BLaER1 treated with 17β-estradiol and CSF1 and Interleukin-3, amounts not matched to agents 10 nM and 100 nM (cell line): Measurements from ENCODE around the gene IGSF6.
"Not testable (repeated sequence)": the region's sequence is repeated elsewhere in the genome, so short reads cannot be mapped to it uniquely, and the experiment has no call there.

Experiments used
- H3K27ac ChIP-seq, 11 experiments: shearing (Covaris generic); formaldehyde crosslinking; 2 replicates each; pipeline ENCODE4 v1.8.1; 2022
- H3K27me3 ChIP-seq, 11 experiments: shearing (Covaris generic); formaldehyde crosslinking; 2 replicates each; pipeline ENCODE4 v1.8.1; 2022
- H3K36me3 ChIP-seq, 11 experiments: shearing (Covaris generic); formaldehyde crosslinking; 2 replicates each; pipeline ENCODE4 v1.8.1; 2022
- H3K4me1 ChIP-seq, 10 experiments: shearing (Covaris generic); formaldehyde crosslinking; 2 replicates each; pipeline ENCODE4 v1.8.1; 2022
- H3K4me2 ChIP-seq, 11 experiments: shearing (Covaris generic); formaldehyde crosslinking; 2 replicates each; pipeline ENCODE4 v1.8.1; 2022
- H3K4me3 ChIP-seq, 10 experiments: shearing (Covaris generic); formaldehyde crosslinking; 2 replicates each; pipeline ENCODE4 v1.8.1; 2022
- H3K9ac ChIP-seq, 11 experiments: shearing (Covaris generic); formaldehyde crosslinking; 2 replicates each; pipeline ENCODE4 v1.8.1; 2022
- H3K9me3 ChIP-seq, 11 experiments: shearing (Covaris generic); formaldehyde crosslinking; replicated peaks in 1 of 11; 2 replicates each; pipeline ENCODE4 v1.8.1; 2022
- H4K20me1 ChIP-seq, 11 experiments: shearing (Covaris generic); formaldehyde crosslinking; 2 replicates each; pipeline ENCODE4 v1.8.1; 2022
- Cebpa-rat ChIP-seq, 11 experiments: shearing (Covaris generic); IDR thresholded peaks; 2 replicates each; pipeline ENCODE4 v1.8.1; 2022

Gene IGSF6, protein sequence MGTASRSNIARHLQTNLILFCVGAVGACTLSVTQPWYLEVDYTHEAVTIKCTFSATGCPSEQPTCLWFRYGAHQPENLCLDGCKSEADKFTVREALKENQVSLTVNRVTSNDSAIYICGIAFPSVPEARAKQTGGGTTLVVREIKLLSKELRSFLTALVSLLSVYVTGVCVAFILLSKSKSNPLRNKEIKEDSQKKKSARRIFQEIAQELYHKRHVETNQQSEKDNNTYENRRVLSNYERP

DNA sequence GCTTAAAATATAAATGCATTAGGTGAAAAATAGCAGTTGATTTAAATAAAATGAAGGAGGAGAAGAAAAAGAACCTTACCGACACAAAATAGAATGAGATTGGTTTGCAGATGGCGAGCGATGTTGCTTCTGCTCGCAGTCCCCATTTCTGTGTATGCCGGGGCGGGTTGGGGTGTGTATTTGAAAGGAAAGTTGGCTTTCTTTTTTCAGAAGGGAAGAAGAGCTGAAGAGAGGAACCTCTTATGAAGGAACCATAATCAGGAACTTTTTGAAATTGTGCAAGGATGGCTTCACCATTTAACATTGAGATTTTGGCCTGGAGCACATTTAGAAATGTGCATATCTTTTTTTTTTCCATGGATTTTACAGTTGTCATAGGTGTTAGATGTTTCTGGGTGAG is at the start of gene IGSF6:
TSS of gene IGSF6 (minus strand) at position 156 of the 400 bp plus-strand sequence. CDS start at position 146, 10 bp downstream.
- Histone ChIP-seq H3K4me1 (peaks cover 72 to 100% (median 94%) of the 10 kb centered on the region in 10 experiments), H3K9ac (peak within 1 kb of the TSS in 9 of 11 experiments; percentile 50 to 85 (median 68); a peak in 16 of 22 replicates), H4K20me1 (peaks cover 0 to 37% (median 9%) of the 10 kb centered on the region in 11 experiments; a peak in 11 of 22 replicates), H3K36me3 (peaks cover 41 to 92% (median 79%) of the 10 kb centered on the region in 11 experiments), H3K9me3 (peaks cover 0 to 28% (median 0%) of the 10 kb centered on the region in 11 experiments; a peak in 7 of 22 replicates), H3K27me3 (no peaks in the 10 kb centered on the region), H3K27ac (peak within 1 kb of the TSS; percentile 70 to 93 (median 86)), H3K4me3 (peak within 1 kb of the TSS in 4 of 10 experiments; percentile 43 to 61 (median 55); a peak in 9 of 20 replicates), H3K4me2 (peak within 1 kb of the TSS; percentile 6 to 99 (median 84); a peak in 20 of 22 replicates)
- TF ChIP-seq Cebpa-rat (IDR thresholded peaks at IDR 0.05): no peak; a peak in 1 of 22 replicates

DNA sequence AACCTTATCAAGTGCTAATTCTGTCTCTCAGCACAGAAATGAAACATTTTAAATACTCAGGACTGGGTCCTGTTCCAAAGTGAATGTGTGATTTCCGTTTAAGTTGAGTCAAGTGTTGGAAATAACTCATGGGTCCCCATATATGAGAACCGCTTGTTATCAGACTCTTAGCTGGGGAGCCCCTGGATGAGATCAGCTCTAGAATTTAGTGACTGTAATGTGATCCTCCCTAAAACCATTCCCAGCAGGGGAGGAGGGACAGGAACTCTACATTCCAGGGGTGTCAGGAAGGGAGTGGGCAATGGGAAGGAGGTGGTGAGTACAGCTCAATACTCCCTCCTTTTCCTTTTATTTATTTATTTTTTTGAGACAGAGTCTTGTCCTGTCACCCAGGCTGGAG is 48.9 kb upstream of the IGSF6 start:
- Histone ChIP-seq H3K27ac (no peak overlapping the region), H3K4me3 (no peak overlapping the region), H3K27me3 (no peaks in the 10 kb centered on the region), H3K9ac (no peak overlapping the region), H4K20me1 (no peaks in the 10 kb centered on the region), H3K4me1 (peaks cover 6 to 35% (median 13%) of the 10 kb centered on the region in 10 experiments; a peak in 17 of 20 replicates), H3K36me3 (no peaks in the 10 kb centered on the region), H3K4me2 (no peak overlapping the region), H3K9me3 (peaks cover 0 to 13% (median 4%) of the 10 kb centered on the region in 11 experiments; a peak in 11 of 22 replicates)
- no peak for TF ChIP-seq Cebpa-rat (IDR thresholded peaks at IDR 0.05)

DNA sequence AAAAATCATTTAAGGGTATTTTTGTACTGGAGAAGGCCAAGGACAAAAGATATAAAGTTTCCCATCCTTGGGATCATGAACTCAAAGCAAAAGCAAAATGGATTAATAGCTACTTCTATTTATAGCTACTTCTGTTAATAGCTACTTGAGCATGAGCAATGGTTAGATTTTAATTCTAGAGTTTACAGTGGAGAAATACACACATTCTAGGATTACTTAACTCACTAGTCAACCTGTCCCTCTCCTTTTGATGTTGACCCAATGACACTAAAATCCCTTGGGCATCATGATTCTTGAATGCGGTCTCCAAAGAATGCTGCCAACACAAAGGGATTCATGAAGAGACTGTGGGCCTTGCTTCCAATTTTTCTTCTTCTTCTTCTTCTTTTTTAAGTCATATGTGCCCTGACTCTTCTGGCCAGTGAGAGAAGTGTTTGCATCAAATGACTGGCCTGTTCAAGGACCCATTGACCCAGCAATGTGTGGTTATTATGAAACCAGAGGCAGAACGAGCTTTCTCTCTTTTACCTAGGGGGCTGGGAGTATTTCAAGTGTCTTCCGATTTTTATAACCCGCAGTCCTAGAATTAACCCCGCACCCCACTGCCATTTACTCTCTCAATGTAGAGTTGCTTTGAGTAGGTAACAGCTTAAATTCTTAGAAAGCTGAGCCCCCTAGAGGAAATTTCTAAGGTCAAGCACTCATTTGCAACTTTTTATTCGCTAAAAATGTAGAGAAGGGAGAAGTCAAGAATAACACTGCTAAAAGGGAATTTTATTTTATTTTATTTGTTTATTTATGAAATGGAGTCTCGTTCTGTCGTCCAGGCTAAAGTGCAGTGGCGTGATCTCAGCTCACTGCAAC is 46.0 kb upstream of the IGSF6 start:
- peaks cover under 1 to 25% (median 4%) of the 10 kb centered on the region in 10 experiments; a peak in 17 of 20 replicates for H3K4me1 ChIP-seq
- no peak for TF ChIP-seq Cebpa-rat (IDR thresholded peaks at IDR 0.05)
- H3K27ac ChIP-seq: no peak overlapping the region
- H3K9ac ChIP-seq: no peak overlapping the region
- no peaks in the 10 kb centered on the region for H4K20me1 ChIP-seq
- no peaks in the 10 kb centered on the region for H3K27me3 ChIP-seq
- H3K4me2 ChIP-seq: peak overlapping the region in 2 of 11 experiments; percentile 14 to 28; a peak in 3 of 22 replicates
- no peaks in the 10 kb centered on the region for H3K36me3 ChIP-seq
- no peak overlapping the region for H3K4me3 ChIP-seq
- H3K9me3 ChIP-seq: peaks cover 0 to 13% (median 4%) of the 10 kb centered on the region in 11 experiments; a peak in 11 of 22 replicates

DNA sequence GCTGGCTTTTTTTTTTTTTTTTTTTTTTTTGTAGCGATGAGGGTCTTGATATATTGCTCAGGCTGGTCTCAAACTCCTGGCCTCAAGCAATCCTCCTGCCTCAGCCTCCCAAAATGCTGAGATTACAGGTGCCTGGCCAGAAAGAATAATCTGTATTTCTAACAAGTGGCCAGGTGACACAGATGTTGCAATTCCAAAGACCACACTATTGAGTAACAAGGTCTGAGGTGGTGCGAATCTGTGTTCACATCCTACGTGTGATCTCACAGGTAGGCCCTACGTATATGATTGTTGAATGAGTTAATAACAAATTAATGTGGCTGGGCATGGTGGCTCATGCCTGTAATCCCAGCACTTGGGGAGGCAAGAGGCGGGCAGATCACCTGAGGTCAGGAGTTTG is 44.6 kb upstream of the IGSF6 start:
- H3K27ac ChIP-seq: no peak overlapping the region
- H3K9me3 ChIP-seq: peaks cover 0 to 13% (median 4%) of the 10 kb centered on the region in 11 experiments; a peak in 11 of 22 replicates
- no peak for TF ChIP-seq Cebpa-rat (IDR thresholded peaks at IDR 0.05)
- H3K4me1 ChIP-seq: peaks cover 0 to 13% (median 0%) of the 10 kb centered on the region in 10 experiments; a peak in 6 of 20 replicates
- no peaks in the 10 kb centered on the region for H3K36me3 ChIP-seq
- no peaks in the 10 kb centered on the region for H3K27me3 ChIP-seq
- no peak overlapping the region for H3K4me3 ChIP-seq
- H4K20me1 ChIP-seq: no peaks in the 10 kb centered on the region
- no peak overlapping the region for H3K4me2 ChIP-seq
- no peak overlapping the region for H3K9ac ChIP-seq

DNA sequence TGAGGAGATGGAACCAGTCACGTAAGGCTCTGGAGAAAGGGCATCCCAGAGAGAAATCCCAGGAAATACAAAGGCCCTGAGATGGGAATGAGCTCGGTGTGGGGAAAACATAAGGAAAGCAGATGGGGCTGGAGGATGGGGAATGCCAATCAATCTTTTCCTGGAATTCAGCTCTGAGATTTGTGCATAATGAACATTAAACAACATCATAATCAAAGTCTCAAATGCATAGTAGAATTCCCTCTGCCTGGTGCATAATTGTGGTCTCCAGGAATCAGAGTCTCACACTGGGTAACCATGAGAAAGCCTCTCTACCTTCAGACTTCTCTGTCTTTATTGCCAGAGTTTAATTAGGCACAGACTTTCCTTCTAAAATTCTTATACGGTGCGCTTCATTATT is 42.2 kb upstream of the IGSF6 start:
- H3K4me3 ChIP-seq: no peak overlapping the region
- no peaks in the 10 kb centered on the region for H3K27me3 ChIP-seq
- H4K20me1 ChIP-seq: no peaks in the 10 kb centered on the region
- peaks cover 0 to 13% (median 0%) of the 10 kb centered on the region in 10 experiments; a peak in 5 of 20 replicates for H3K4me1 ChIP-seq
- no peak overlapping the region for H3K27ac ChIP-seq
- TF ChIP-seq Cebpa-rat (IDR thresholded peaks at IDR 0.05): no peak
- H3K9ac ChIP-seq: no peak overlapping the region
- H3K4me2 ChIP-seq: no peak overlapping the region
- no peaks in the 10 kb centered on the region for H3K9me3 ChIP-seq
- H3K36me3 ChIP-seq: no peaks in the 10 kb centered on the region

DNA sequence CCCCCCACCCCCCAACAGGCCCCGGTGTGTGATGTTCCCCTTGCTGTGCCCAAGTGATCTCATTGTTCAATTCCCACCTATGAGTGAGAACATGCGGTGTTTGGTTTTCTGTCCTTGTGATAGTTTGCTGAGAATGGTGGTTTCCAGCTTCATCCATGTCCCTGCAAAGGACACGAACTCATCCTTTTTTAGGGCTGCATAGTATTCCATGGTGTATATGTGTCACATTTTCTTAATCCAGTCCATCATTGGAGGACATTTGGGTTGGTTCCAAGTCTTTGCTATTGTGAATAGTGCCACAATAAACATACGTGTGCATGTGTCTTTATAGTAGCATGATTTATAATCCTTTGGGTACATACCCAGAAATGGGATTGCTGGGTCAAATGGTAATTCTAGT is 38.6 kb upstream of the IGSF6 start:
- H3K4me2 ChIP-seq, H3K4me1 ChIP-seq, H3K4me3 ChIP-seq, H3K27me3 ChIP-seq, H4K20me1 ChIP-seq, H3K36me3 ChIP-seq, H3K9ac ChIP-seq, H3K27ac ChIP-seq: not testable (repeated sequence)
- H3K9me3 ChIP-seq: peaks cover 0 to 10% (median 0%) of the 10 kb centered on the region in 11 experiments; a peak in 3 of 22 replicates

DNA sequence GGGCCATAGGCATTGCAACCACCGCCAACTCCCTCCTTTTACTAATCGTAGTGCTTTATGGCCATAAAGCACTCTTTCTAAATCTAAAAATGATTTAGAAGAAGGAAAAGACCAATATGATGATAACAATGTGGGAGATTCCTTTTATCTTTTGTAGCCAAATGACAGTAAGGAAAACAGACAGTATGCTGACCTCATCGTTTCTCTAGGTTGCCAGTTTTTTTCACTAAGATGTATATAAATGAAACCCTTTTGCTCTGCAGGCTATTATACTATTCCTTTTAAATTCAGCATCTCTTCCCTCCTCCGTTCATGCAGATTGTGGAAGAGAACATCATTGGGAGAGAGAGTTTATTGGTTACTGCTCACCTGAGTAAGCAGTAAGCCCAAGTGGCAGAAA is 36.7 kb upstream of the IGSF6 start:
- no peaks in the 10 kb centered on the region for H3K36me3 ChIP-seq
- H3K4me2 ChIP-seq: no peak overlapping the region
- H3K9me3 ChIP-seq: peaks cover 0 to 10% (median 0%) of the 10 kb centered on the region in 11 experiments; a peak in 3 of 22 replicates
- no peaks in the 10 kb centered on the region for H4K20me1 ChIP-seq
- H3K9ac ChIP-seq: no peak overlapping the region
- H3K4me1 ChIP-seq: peaks cover 0 to 5% (median 0%) of the 10 kb centered on the region in 10 experiments; a peak in 1 of 20 replicates
- no peak overlapping the region for H3K4me3 ChIP-seq
- no peaks in the 10 kb centered on the region for H3K27me3 ChIP-seq
- H3K27ac ChIP-seq: no peak overlapping the region
- TF ChIP-seq Cebpa-rat (IDR thresholded peaks at IDR 0.05): no peak

DNA sequence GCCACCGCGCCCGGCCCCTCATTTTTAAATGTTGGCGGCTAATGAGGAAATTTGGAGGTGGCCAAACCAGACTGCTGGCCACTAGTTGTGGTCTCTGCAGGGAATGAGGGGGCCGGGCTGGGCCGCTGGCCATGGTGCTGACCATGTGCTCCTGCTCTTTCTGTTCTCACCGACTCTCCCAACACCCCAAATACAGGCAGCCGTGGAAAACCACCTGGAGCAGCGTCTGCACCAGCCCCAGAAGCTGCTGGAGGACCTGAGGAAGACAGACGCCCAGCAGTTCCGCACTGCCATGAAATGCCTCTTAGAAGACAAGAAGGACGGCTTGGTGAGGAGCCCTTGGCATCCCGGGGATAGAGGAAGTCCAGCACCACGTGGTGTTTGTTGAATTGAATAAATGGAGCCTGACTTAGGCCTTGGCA is 32.6 kb upstream of the IGSF6 start:
- no peaks in the 10 kb centered on the region for H3K27me3 ChIP-seq
- no peak overlapping the region for H3K9ac ChIP-seq
- peaks cover 0 to 5% (median 0%) of the 10 kb centered on the region in 10 experiments; a peak in 2 of 20 replicates for H3K4me1 ChIP-seq
- H4K20me1 ChIP-seq: no peaks in the 10 kb centered on the region
- H3K9me3 ChIP-seq: peaks cover 0 to 10% (median 0%) of the 10 kb centered on the region in 11 experiments; a peak in 3 of 22 replicates
- H3K27ac ChIP-seq: no peak overlapping the region
- 0 out of 22 replicates have a peak overlapping the region, but pooled peaks of 1 of the 11 experiments have one; percentile 8 for H3K4me2 ChIP-seq
- no peaks in the 10 kb centered on the region for H3K36me3 ChIP-seq
- H3K4me3 ChIP-seq: no peak overlapping the region
- TF ChIP-seq Cebpa-rat (IDR thresholded peaks at IDR 0.05): no peak

DNA sequence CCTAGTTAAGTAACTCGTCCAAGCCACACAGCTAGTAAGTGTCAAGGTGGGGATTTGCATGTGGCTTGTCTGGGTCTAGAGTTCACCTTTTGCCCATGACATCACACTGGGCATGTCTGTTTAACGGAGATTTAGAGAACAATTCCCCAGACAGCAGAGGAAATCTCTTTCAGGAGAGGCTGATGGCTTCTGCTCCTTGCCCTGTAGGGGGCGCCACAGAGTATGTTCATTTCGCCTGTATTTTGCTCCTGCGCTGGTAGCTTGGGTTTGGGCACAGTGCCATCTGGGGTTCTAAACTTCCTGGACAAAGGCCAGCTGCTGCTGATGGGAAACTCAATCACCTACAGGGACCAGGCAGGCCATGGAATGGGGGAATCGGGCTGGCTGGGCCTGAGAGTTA is 31.8 kb upstream of the IGSF6 start:
- H3K9ac ChIP-seq: no peak overlapping the region
- H3K27ac ChIP-seq: no peak overlapping the region
- no peaks in the 10 kb centered on the region for H4K20me1 ChIP-seq
- H3K36me3 ChIP-seq: no peaks in the 10 kb centered on the region
- no peak overlapping the region for H3K4me3 ChIP-seq
- H3K27me3 ChIP-seq: no peaks in the 10 kb centered on the region
- peaks cover 0 to 5% (median 0%) of the 10 kb centered on the region in 10 experiments; a peak in 2 of 20 replicates for H3K4me1 ChIP-seq
- peaks cover 0 to 10% (median 0%) of the 10 kb centered on the region in 11 experiments; a peak in 3 of 22 replicates for H3K9me3 ChIP-seq
- TF ChIP-seq Cebpa-rat (IDR thresholded peaks at IDR 0.05): no peak
- no peak overlapping the region for H3K4me2 ChIP-seq
